Liver (tissue), 9 donors: ENCODE data around the gene PTPRN2. TPM values are rescaled to one million over a fixed set of nuclear protein-coding genes. Genes with fewer than 3 reads are reported as not detected.

Experiments
- DNase-seq: peaks from one replicate; pipeline ENCODE4 v3.0.0-alpha.2; 2017; ENCODE audit warnings: low spot score
- H3K27ac ChIP-seq, 2 donors: one replicate each; pipeline ENCODE4 v1.7.0; 2013; ENCODE audit warnings: inconsistent platforms in 2 of 2, low read length in 2 of 2, control low read depth in 1 of 2, low read depth in 1 of 2, mild to moderate bottlenecking in 1 of 2
- H3K27me3 ChIP-seq, 4 donors: one replicate each; pipeline versions ENCODE4 v1.6.1 to v1.7.0; 2013; ENCODE audit warnings: low read length in 3 of 4, inconsistent platforms in 1 of 4, mild to moderate bottlenecking in 1 of 4, moderate library complexity in 1 of 4; ENCODE audit not compliant: control insufficient read depth in 4 of 4, insufficient read depth in 4 of 4
- H3K36me3 ChIP-seq, 4 donors: one replicate each; pipeline versions ENCODE4 v1.6.1 to v1.7.0; 2013; ENCODE audit warnings: low read length in 3 of 4, mild to moderate bottlenecking in 3 of 4, low read depth in 1 of 4, moderate library complexity in 1 of 4; ENCODE audit not compliant: control insufficient read depth in 4 of 4, insufficient read depth in 3 of 4
- H3K4me1 ChIP-seq, 4 donors: one replicate each; pipeline versions ENCODE4 v1.6.1 to v1.7.0; 2013; ENCODE audit warnings: low read length in 3 of 4, mild to moderate bottlenecking in 3 of 4, moderate library complexity in 1 of 4; ENCODE audit not compliant: control insufficient read depth in 4 of 4, insufficient read depth in 4 of 4
- H3K4me3 ChIP-seq, 3 donors: one replicate each; pipeline versions ENCODE4 v1.6.1 to v1.7.0; 2013; ENCODE audit warnings: low read length in 3 of 3, control low read depth in 1 of 3, low read depth in 1 of 3, mild to moderate bottlenecking in 1 of 3
- H3K9ac ChIP-seq, 2 donors: one replicate each; pipeline ENCODE4 v1.7.0; 2013; ENCODE audit warnings: low read length in 2 of 2, mild to moderate bottlenecking in 2 of 2, moderate library complexity in 2 of 2, control low read depth in 1 of 2, low read depth in 1 of 2
- H3K9me3 ChIP-seq, 4 donors: one replicate each; pipeline versions ENCODE4 v1.6.1 to v1.7.0; 2013; ENCODE audit warnings: low read length in 3 of 4; ENCODE audit not compliant: control insufficient read depth in 4 of 4
- ATF3 ChIP-seq: IDR thresholded peaks from 2 replicates; pipeline ENCODE4 v1.6.1; 2016; ENCODE audit warnings: antibody characterized with exemption
- CTCF ChIP-seq: fragments of 150-350 bp; IDR thresholded peaks from 2 replicates; pipeline ENCODE4 v1.5.1; 2017; ENCODE audit warnings: improper control_type of control experiment, low read depth, low read length; ENCODE audit not compliant: missing input control
- FOXA1 ChIP-seq: IDR thresholded peaks from 2 replicates; pipeline ENCODE4 v1.6.1; 2016; ENCODE audit warnings: antibody characterized with exemption
- FOXA2 ChIP-seq: IDR thresholded peaks from 2 replicates; pipeline ENCODE4 v1.6.1; 2016; ENCODE audit warnings: antibody characterized with exemption
- GABPA ChIP-seq, 2 donors: IDR thresholded peaks in 1 of 2; conservative IDR thresholded peaks in 1 of 2; 2 replicates each; pipeline ENCODE4 v1.6.1; 2016; ENCODE audit warnings: antibody characterized with exemption in 2 of 2, mild to moderate bottlenecking in 1 of 2, moderate library complexity in 1 of 2
- HNF4A ChIP-seq, 2 donors: conservative IDR thresholded peaks; 2 replicates each; pipeline ENCODE4 v1.6.1; 2016; ENCODE audit warnings: antibody characterized with exemption in 2 of 2, mild to moderate bottlenecking in 2 of 2
- HNF4G ChIP-seq: IDR thresholded peaks from 2 replicates; pipeline ENCODE4 v1.6.1; 2016; ENCODE audit warnings: antibody characterized with exemption
- JUND ChIP-seq, 2 donors: IDR thresholded peaks; 2 replicates each; pipeline ENCODE4 v1.6.1; 2016; ENCODE audit warnings: antibody characterized with exemption in 2 of 2
- MAX ChIP-seq: IDR thresholded peaks from 2 replicates; pipeline ENCODE4 v1.6.1; 2016; ENCODE audit warnings: antibody characterized with exemption
- NR2F2 ChIP-seq: IDR thresholded peaks from 2 replicates; pipeline ENCODE4 v1.6.1; 2016; ENCODE audit warnings: antibody characterized with exemption
- RAD21 ChIP-seq, 2 donors: IDR thresholded peaks; 2 replicates each; pipeline ENCODE4 v1.6.1; 2016; ENCODE audit warnings: antibody characterized with exemption in 2 of 2, mild to moderate bottlenecking in 2 of 2
- REST ChIP-seq: IDR thresholded peaks from 2 replicates; pipeline ENCODE4 v1.6.1; 2016; ENCODE audit warnings: antibody characterized with exemption, mild to moderate bottlenecking
- RXRA ChIP-seq, 2 donors: IDR thresholded peaks; 2 replicates each; pipeline ENCODE4 v1.6.1; 2017 to 2018; ENCODE audit warnings: antibody characterized with exemption in 2 of 2, mild to moderate bottlenecking in 1 of 2
- SP1 ChIP-seq: IDR thresholded peaks from 2 replicates; pipeline ENCODE4 v1.6.1; 2018; ENCODE audit warnings: antibody characterized with exemption, mild to moderate bottlenecking
- TAF1 ChIP-seq: conservative IDR thresholded peaks from 2 replicates; pipeline ENCODE4 v1.6.1; 2016; ENCODE audit warnings: antibody characterized with exemption, mild to moderate bottlenecking
- ZBTB33 ChIP-seq: IDR thresholded peaks from 2 replicates; pipeline ENCODE4 v1.6.1; 2016; ENCODE audit warnings: antibody characterized with exemption
- WGBS: extraction: QIAGEN DNeasy Blood & Tissue Kit; methylation state at CpG from one replicate; pipeline ENCODE4 v1.1.7; 2013; 5-methylcytosine and 5-hydroxymethylcytosine counted together
- polyA plus RNA-seq, 2 donors: library from polyadenylated mRNA; stranded (reverse) in 1 of 2; unstranded in 1 of 2; fragments of 200-250 nt in 1 of 2; fragments of >200 nt in 1 of 2; fragmentation: Nextera tagmentation in 1 of 2; extraction: Ambion mirVana in 1 of 2; gene quantifications; one replicate each; pipeline versions ENCODE4 v1.2.1 to v1.2.3, GENCODE V29; 2013 to 2015
- total RNA-seq, 2 donors: library from RNA; depleted of rRNA; stranded (reverse); fragments of >200 nt; gene quantifications; one replicate each; pipeline ENCODE4 v1.2.3, GENCODE V29; 2014
- donor health status: healthy.
- donor health status: healthy.
- donor health status: healthy.
- donor health status: healthy.
- donor health status: healthy.

The PTPRN2 gene
- total and polyA plus RNA-seq, 4 donors: 0.75 to 1.9 (median 1.1) TPM

- TF ChIP-seq REST (no peak), GABPA (IDR thresholded peaks at IDR 0.05 in 1 of 2, conservative IDR thresholded peaks at IDR 0.05 in 1 of 2) (no peak), FOXA1 (no peak), RAD21 (IDR thresholded peaks at IDR 0.05) (no peak), MAX (no peak)
Measured at GRCh38 chr7:158268816-158269535, 318.6 kb downstream of the PTPRN2 start (continued).

- H3K9ac ChIP-seq: no peak overlapping the region
- H3K4me3 ChIP-seq: no peak overlapping the region
- H3K9me3 ChIP-seq: no peaks in the 10 kb centered on the region
- H3K36me3 ChIP-seq: no peaks in the 10 kb centered on the region
- H3K4me1 ChIP-seq: peaks cover 5 to 20% (median 15%) of the 10 kb centered on the region in 4 donors
- no peak for TF ChIP-seq MAX
- H3K27me3 ChIP-seq: no peaks in the 10 kb centered on the region
- DNase-seq: no peak
- 92% methylated on average over 29 of the region's 29 CpGs for WGBS
- no peak overlapping the region for H3K27ac ChIP-seq
Measured at GRCh38 chr7:158267742-158268435, 319.7 kb downstream of the PTPRN2 start.

- no peak for DNase-seq
- no peak overlapping the region for H3K4me3 ChIP-seq
- no peaks in the 10 kb centered on the region for H3K9me3 ChIP-seq
- peaks cover 5 to 21% (median 15%) of the 10 kb centered on the region in 4 donors for H3K4me1 ChIP-seq
- H3K36me3 ChIP-seq: no peaks in the 10 kb centered on the region
- H3K27me3 ChIP-seq: no peaks in the 10 kb centered on the region
- WGBS: 79% methylated on average over 30 of the region's 30 CpGs
- H3K9ac ChIP-seq: no peak overlapping the region
- no peak overlapping the region for H3K27ac ChIP-seq
- TF ChIP-seq FOXA2 (no peak), JUND (IDR thresholded peaks at IDR 0.05) (no peak), ATF3 (no peak), MAX (no peak), HNF4G (no peak), FOXA1 (no peak), GABPA (IDR thresholded peaks at IDR 0.05 in 1 of 2, conservative IDR thresholded peaks at IDR 0.05 in 1 of 2) (no peak), HNF4A (conservative IDR thresholded peaks at IDR 0.05) (no peak), RXRA (IDR thresholded peaks at IDR 0.05) (no peak), RAD21 (IDR thresholded peaks at IDR 0.05) (no peak), CTCF (no peak), TAF1 (no peak), NR2F2 (no peak), SP1 (no peak), ZBTB33 (no peak)
Measured at GRCh38 chr7:158266817-158267741, 320.5 kb downstream of the PTPRN2 start.
